ENCODE measurements around the gene MYO10.

GRCh38 chr5:16934677-16935153 is 1.4 kb downstream of the MYO10 start:
- no peak for TF ChIP-seq CTBP1 (IDR thresholded peaks at IDR 0.05; ENCODE audit: borderline replicate concordance)
- TF ChIP-seq FOXK2 (IDR thresholded peaks at IDR 0.05): no peak
- TF ChIP-seq FOXA1 (IDR thresholded peaks at IDR 0.05): no peak
- no peak for TF ChIP-seq SP1 (IDR thresholded peaks at IDR 0.05)
- no peak for TF ChIP-seq ZNF384 (IDR thresholded peaks at IDR 0.05)
- no peak for TF ChIP-seq ELF4 (IDR thresholded peaks at IDR 0.05)
- TF ChIP-seq FOXM1 (IDR thresholded peaks at IDR 0.05; ENCODE audit: borderline replicate concordance): no peak
